Endodermal cell (in vitro differentiated cells): Measurements from ENCODE around the gene PDIA4. TPM values are rescaled to one million over a fixed set of nuclear protein-coding genes. Genes with fewer than 3 reads are reported as not detected.

Experiments
- DNase-seq: peaks from one replicate; pipeline ENCODE4 v3.0.0-alpha.2; 2017
- H3K27ac ChIP-seq: 2 replicates; pipeline ENCODE4 v1.5.1; 2013; ENCODE audit warnings: mild to moderate bottlenecking, low read depth, low read length, moderate library complexity
- H3K27me3 ChIP-seq: 2 replicates; pipeline ENCODE4 v1.6.1; 2013; ENCODE audit warnings: mild to moderate bottlenecking, low read length, moderate library complexity; ENCODE audit not compliant: insufficient read depth, control insufficient read depth, poor library complexity, severe bottlenecking
- H3K36me3 ChIP-seq: 2 replicates; pipeline ENCODE4 v1.7.0; 2013; ENCODE audit warnings: mild to moderate bottlenecking, low read length, moderate library complexity; ENCODE audit not compliant: control insufficient read depth, insufficient read depth
- H3K4me1 ChIP-seq: one replicate; pipeline ENCODE4 v1.7.0; 2013; ENCODE audit warnings: low read length; ENCODE audit not compliant: control insufficient read depth, insufficient read depth
- H3K4me3 ChIP-seq: 2 replicates; pipeline ENCODE4 v1.5.1; 2013; ENCODE audit warnings: mild to moderate bottlenecking, low read length, moderate library complexity
- H3K9ac ChIP-seq: 2 replicates; pipeline ENCODE4 v1.6.1; 2013; ENCODE audit warnings: mild to moderate bottlenecking, low read length, moderate library complexity; ENCODE audit not compliant: poor library complexity, severe bottlenecking; ENCODE audit errors: extremely low read depth
- H3K9me3 ChIP-seq: 2 replicates; pipeline ENCODE4 v1.6.1; 2013; ENCODE audit warnings: mild to moderate bottlenecking, low read length, moderate library complexity; ENCODE audit not compliant: control insufficient read depth
- H3K27ac Mint-ChIP-seq: 2 replicates; pipeline ENCODE4 v1.8.0; 2020; ENCODE audit warnings: mixed read lengths
- H3K27me3 Mint-ChIP-seq: 2 replicates; pipeline ENCODE4 v1.8.0; 2021; ENCODE audit warnings: mild to moderate bottlenecking, mixed read lengths; ENCODE audit not compliant: insufficient read depth
- H3K36me3 Mint-ChIP-seq: 2 replicates; pipeline ENCODE4 v1.8.0; 2020; ENCODE audit warnings: low read depth, mixed read lengths
- H3K4me1 Mint-ChIP-seq: 2 replicates; pipeline ENCODE4 v1.8.0; 2020; ENCODE audit warnings: mixed read lengths
- H3K4me3 Mint-ChIP-seq: 2 replicates; pipeline ENCODE4 v1.8.0; 2020; ENCODE audit warnings: mild to moderate bottlenecking, moderate library complexity, mixed read lengths
- H3K9me3 Mint-ChIP-seq: 2 replicates; pipeline ENCODE4 v1.8.0; 2020; ENCODE audit warnings: mild to moderate bottlenecking, mixed read lengths
- WGBS, 2 experiments: methylation state at CpG; one replicate each; pipeline versions ENCODE4 v1.1.5 to v1.1.7; 2013; ENCODE audit warnings: missing lambda C conversion rate in 2 of 2, mixed read lengths in 1 of 2; ENCODE audit not compliant: insufficient coverage in 1 of 2, insufficient read length in 1 of 2; 5-methylcytosine and 5-hydroxymethylcytosine counted together
- total RNA-seq, 2 donors: library from RNA; stranded (reverse); fragmentation: NEBNext Ultra II Directional in 1 of 2; extraction: Animal tissue kit (Norgen Biotek cat#: 25700) in 1 of 2; gene quantifications; 2 replicates in 1 of 2; 3 replicates in 1 of 2; pipeline ENCODE4 v1.2.1, GENCODE V29; 2021
- TF ChIP-seq, protein P1 (sequence below): fragments of 200-600 bp; sonication (generic); conservative IDR thresholded peaks from 2 replicates; pipeline ENCODE4 v1.5.0; 2021; ENCODE audit warnings: antibody characterized with exemption, mild to moderate bottlenecking

Gene PDIA4
- total RNA-seq, 2 donors from 2014 or later = 369 to 402 TPM

DNA sequence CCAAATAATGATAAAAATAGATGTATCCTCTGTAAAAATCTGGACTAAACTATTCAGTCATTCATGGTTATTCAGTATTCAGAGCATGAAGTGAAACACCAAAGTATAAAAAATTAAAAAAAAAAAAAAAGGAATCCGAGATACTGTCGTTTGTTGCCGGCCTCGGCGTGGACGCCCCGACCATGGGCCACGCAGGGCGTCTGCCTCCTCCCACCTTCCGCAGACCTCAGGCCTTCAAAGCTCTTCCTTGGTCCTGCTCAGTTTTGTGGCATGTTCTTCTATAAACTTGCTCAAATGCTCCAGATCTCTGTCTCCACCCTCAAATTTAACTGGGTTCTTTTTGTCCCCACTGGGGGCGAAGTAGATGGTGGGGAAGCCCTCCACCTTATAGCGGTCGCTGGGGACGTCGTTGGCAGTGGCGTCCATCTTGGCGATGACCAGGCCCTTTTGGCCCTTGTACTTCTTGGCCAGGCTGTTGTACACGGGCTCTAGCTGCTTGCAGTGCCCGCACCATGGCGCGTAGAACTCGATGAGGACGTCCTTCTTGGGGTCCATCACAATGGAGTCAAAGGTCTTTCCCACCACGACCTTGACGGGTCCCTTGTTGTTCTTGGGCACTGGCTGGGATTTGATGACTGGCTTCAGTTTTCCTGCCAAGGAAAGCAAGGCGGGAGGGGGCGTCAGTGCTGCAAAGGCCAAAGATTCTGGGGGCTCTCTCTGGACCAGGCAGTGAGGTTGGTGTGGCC, 24.6 kb downstream of the PDIA4 start:
- Mint-ChIP-seq H3K4me3 (no peak overlapping the region), H3K27ac (no peak overlapping the region), H3K4me1 (no peaks in the 10 kb centered on the region), H3K9me3 (no peaks in the 10 kb centered on the region), H3K36me3 (peaks cover 73% of the 10 kb centered on the region), H3K27me3 (no peaks in the 10 kb centered on the region)
- Histone ChIP-seq H3K4me3 (no peak overlapping the region), H3K36me3 (peaks cover 81% of the 10 kb centered on the region), H3K9ac (no peak overlapping the region), H3K27me3 (no peaks in the 10 kb centered on the region), H3K9me3 (no peaks in the 10 kb centered on the region), H3K27ac (no peak overlapping the region), H3K4me1 (no peaks in the 10 kb centered on the region)
- no peak for DNase-seq
- TF ChIP-seq, protein P1, sequence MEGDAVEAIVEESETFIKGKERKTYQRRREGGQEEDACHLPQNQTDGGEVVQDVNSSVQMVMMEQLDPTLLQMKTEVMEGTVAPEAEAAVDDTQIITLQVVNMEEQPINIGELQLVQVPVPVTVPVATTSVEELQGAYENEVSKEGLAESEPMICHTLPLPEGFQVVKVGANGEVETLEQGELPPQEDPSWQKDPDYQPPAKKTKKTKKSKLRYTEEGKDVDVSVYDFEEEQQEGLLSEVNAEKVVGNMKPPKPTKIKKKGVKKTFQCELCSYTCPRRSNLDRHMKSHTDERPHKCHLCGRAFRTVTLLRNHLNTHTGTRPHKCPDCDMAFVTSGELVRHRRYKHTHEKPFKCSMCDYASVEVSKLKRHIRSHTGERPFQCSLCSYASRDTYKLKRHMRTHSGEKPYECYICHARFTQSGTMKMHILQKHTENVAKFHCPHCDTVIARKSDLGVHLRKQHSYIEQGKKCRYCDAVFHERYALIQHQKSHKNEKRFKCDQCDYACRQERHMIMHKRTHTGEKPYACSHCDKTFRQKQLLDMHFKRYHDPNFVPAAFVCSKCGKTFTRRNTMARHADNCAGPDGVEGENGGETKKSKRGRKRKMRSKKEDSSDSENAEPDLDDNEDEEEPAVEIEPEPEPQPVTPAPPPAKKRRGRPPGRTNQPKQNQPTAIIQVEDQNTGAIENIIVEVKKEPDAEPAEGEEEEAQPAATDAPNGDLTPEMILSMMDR = no peak
- WGBS, 2 experiments = 96% methylated on average over 23 to 27 of the region's 27 CpGs

DNA sequence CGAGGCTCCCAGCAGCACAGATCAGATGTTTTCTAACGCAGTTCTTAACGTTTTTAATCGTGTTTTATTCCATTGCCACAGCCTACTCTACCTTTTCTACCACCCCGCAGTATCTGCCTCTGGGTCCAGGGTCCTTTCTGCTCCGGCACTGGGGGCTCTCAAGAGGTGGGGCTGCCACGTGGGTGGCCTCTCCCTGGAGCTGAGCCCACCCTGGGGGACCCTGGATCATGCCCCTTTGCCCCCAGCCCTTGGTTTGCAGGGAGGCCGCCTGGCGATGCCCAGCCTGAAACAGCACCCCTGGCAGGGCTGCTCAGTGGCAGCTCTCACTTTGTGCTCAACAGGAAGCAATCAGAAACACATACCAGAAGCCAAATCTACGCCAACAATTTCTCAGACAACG, 25.3 kb downstream of the PDIA4 start:
- 93 to 98% methylated on average over 5 to 11 of the region's 11 CpGs for WGBS, 2 experiments
- Histone ChIP-seq H3K27ac (no peak overlapping the region), H3K9me3 (no peaks in the 10 kb centered on the region), H3K27me3 (no peaks in the 10 kb centered on the region), H3K4me1 (no peaks in the 10 kb centered on the region), H3K9ac (no peak overlapping the region), H3K4me3 (no peak overlapping the region), H3K36me3 (peaks cover 74% of the 10 kb centered on the region)
- TF ChIP-seq, protein P1 = no peak
- Mint-ChIP-seq H3K27me3 (no peaks in the 10 kb centered on the region), H3K4me3 (no peak overlapping the region), H3K27ac (no peak overlapping the region), H3K36me3 (peaks cover 68% of the 10 kb centered on the region), H3K9me3 (no peaks in the 10 kb centered on the region), H3K4me1 (no peaks in the 10 kb centered on the region)
- DNase-seq = no peak

DNA sequence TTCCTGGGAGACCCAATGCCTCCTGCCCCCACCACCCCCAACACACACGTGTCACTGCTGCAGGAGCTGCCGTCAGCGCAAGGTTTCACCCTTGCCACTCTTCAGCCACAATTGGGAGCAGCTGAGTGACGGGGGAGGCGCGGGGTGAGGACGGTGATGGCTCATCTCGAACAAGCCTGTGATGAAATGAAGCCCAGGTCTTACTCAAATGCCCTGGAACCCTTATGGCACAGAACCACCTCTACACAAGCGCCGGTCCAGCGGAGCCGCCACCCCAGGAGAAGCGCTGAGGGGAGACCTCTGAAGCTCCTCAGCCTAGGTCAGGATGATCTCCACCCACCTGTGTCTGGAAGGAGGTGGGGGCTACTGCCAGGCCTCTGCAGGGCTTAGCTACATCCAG, 25.7 kb downstream of the PDIA4 start:
- no peaks in the 10 kb centered on the region for H3K4me1 ChIP-seq
- no peaks in the 10 kb centered on the region for H3K4me1 Mint-ChIP-seq
- no peak overlapping the region for H3K27ac Mint-ChIP-seq
- H3K9me3 ChIP-seq = no peaks in the 10 kb centered on the region
- DNase-seq = no peak
- H3K27me3 ChIP-seq = no peaks in the 10 kb centered on the region
- no peak overlapping the region for H3K27ac ChIP-seq
- H3K9me3 Mint-ChIP-seq = no peaks in the 10 kb centered on the region
- peaks cover 64% of the 10 kb centered on the region for H3K36me3 Mint-ChIP-seq
- TF ChIP-seq, protein P1 = no peak
- no peak overlapping the region for H3K4me3 ChIP-seq
- peaks cover 70% of the 10 kb centered on the region for H3K36me3 ChIP-seq
- H3K27me3 Mint-ChIP-seq = no peaks in the 10 kb centered on the region
- 94 to 96% methylated on average over 5 to 13 of the region's 13 CpGs for WGBS, 2 experiments
- no peak overlapping the region for H3K9ac ChIP-seq
- H3K4me3 Mint-ChIP-seq = no peak overlapping the region
